ENCODE measurements around the gene DIO3.
"Not testable (repeated sequence)": the region's sequence is repeated elsewhere in the genome, so short reads cannot be mapped to it uniquely, and the experiment has no call there.

DIO3 gene

DNA sequence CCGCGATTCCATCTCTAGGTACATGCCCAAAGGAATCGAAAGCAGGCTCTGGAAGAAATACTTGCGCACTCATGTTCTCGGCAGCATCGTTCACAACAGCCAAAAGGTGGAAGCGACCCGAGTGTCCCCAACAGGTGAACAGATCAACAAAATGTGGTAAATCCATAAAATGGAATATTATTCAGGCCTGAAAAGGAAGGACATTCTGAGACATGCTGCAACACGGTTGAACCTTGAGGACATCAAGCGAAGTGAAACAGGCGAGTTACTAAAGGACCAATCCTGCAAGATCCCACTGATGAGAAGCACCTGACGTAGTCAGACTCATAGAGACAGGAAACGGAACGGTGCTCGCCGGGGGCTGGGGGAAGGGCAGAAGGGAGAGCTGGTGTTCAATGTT lies 17.5 kb upstream of the DIO3 start:
- no peak for DNase-seq

DNA sequence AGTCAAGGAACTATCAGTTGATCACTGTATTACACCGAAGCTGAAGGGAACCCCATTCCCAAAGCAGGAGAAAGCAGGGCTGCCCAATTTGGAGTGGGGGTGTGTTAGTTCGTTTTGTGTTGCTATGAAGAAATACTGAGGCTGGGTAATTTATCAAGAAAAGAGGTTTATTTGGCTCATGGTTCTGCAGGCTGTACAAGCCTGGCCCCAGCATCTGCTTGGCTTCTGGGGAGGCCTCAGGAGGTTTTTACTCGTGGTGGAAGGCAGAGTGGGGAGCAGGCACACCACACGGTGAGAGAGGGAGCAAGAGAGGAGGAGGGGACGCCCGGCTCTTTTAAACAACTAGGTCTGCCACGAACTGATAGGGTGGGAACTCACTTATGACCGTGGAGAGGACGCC lies 16.7 kb upstream of the DIO3 start:
- no peak for DNase-seq

DNA sequence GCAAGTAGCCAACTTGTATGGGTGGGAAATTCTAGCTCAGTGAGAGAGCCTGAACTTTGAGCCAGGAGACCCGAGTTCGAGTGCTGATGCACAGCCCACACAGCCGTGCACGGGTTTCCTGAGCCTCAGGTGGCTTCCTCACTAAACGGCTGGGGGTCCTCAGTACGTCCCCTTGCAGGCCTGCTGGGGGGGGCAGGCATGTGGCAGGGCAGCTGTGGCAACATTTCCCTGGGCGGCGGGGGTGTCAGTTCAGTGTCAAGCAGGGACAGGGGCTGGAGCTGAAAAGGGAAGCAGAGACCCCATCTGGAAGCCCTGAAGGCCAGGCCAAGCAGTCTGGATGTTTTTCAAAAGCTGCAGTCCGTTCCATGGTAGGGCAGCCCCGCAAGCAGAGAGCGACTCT lies 14.6 kb upstream of the DIO3 start:
- no peak for DNase-seq

DNA sequence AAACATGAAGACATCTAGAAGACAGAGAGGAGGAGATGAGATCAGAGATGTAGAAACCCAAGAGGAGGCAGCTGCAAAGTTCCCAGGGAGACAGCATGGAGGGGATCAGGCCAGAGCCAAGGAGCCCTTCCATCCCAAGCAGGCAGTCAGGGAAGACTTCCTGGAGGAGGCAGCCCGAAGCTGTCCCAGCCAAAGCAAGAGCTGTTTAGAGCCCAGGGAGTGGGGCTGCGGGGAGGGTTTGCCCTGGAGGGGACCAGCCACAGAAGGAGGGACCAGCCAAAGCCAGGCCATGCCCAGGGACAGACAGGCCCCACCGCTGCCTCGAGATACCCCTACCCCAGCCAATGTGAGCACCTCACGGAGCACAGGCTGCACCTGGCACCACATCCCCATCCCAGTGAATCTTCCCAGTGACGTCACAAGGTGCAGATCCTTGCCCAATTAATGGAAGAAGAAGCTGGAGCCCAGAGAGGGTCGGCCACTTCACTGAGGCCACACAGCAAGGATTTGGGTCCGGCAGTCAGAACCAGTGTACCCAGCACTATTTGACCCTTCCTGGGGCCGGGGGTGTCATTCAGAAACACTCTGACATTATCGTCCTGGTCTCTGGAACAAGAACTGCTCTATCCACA lies 14.1 kb upstream of the DIO3 start:
- no peak for DNase-seq

DNA sequence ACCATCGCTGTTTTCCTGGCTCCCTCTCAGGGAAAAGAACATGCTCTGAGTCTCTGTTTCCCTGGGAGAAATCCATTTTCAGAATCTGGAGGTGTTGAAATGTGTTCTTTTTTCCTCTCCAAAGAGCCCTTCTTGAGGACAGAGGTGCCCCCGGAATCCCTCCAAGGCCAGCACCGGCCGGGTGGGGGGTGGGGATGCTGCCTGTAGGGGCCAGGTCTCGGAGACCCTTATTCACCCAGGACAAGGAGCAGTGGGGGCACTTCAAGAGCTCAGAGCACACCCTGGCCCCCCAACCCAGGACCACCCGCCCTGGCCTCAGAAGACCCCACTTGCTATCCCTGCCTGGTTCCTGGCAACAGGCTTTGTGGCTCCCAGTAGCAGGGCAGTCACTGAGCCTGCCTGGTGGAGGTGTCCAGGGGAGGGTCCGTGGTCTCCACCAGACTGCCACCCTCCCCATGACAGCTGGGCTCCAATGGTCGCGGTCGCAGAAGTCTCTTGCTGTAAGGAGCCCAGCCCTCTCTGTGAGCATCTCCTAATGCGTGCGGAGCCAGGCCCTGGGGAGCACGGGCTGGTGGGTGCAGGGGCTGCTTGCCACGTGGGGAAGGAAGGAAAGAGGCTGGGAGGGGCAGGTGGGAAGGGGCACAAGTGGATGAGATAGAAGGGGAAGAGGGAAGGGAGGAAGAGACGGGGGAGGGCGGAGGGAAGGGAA lies 13.2 kb upstream of the DIO3 start:
- DNase-seq: no peak

DNA sequence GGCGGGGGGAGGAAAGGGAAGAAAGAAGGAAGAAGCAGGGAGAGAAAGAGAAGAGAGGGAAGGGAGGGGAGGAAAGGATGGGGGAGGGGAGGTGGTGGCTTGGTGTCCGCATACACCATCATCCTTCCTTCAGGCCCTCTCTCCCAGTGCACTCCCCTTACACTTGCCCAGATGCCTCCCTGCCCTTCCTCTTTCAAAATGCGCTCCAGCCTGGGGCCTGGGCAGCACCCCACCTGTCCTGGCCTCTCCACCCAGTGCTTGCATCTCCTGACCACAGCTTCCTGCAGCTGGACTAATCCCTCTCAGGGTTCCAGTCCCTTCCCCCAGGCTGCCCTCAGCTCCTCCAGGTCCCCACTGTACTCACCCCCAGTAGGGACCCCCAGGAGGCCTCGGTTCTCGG lies 12.6 kb upstream of the DIO3 start:
- DNase-seq: no peak

DNA sequence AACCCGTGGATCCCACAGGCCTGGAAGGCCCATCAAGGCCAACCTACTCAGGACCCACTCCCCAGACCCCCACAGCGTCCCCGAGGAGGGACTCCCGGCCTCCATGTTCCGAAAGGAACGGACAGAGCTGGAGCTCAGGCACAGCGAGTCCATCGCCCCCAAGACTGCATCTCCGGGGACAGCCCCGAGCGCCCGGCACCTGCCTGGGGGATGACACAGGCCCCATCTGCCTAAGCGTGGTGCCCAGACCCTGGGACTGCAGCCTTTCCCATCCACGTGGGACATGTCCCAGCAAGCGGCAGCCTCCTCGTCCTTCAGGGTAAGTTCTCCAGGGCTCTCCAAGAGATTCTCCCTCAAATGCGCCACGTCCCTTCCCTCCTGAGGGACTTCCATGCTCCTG lies 12.1 kb upstream of the DIO3 start:
- DNase-seq: no peak

DNA sequence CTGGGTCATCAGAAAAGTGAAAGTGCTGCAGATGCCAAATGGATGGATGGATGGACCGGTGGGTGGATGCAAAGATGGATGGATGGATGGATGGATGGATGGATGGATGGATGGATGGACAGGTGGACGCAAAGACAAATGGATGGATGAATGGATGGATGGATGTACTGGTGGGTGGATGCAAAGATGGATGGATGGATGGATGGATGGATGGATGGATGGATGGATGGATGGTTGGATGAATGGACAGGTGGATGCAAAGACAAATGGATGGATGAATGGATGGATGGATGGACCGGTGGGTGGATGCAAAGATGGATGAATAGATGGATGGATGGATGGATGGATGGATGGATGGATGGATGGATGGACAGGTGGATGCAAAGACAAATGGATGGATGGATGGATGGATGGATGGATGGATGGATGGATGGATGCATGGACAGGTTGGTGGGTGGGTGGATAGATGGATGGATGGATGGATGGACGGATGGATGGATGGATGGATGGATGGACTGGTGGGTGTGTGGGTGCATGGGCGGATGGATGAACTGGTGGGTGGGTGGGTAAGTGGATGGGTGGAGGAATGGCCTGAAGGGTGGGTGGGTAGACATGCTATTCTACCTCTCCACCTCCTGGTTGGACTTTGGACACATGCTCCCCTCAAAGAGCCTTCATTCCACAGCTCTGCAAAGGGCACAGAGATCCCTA lies 10.9 kb upstream of the DIO3 start:
- DNase-seq: not testable (repeated sequence)

DNA sequence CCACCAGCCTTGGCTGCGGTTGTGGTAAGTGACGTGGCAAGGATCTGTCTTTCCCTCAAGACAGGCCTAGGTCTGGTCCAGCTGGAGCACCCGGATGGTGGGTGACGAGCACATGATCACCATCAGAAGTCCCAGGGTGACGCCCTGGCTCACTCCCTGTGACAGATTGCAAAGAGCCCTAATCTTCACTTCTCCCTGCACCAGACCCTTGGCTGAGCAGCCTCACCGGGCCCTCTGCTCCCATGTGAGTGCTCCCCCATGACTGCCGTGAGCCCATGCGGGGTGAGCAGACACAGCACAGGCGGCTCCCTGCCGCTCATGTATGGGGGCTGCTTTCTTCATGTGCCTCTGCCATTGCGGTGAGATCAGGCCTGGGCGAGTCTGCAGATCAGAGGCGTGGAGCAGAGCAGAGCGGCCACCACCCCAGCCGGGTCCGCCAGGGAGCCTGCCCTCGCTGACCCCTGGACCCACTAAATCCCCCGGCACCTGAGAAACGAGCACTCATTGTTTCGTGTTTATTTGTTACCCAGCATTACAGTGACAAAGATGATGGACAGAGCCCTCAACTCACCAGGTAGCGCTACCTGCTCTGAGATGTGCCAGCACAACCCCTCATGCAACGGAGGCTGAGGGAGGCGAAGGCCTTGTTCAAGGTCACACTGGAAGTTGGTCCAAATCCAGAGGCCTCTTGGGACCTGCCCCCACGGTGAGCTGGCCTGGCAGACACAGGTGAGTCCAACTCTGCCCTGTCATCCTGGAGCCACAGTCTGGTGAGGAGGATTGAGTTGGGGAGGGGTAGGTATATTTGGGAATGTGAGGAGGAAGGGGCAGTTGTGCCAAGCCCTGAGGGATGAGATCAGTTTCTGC lies 9.3 kb upstream of the DIO3 start:
- DNase-seq: no peak

DNA sequence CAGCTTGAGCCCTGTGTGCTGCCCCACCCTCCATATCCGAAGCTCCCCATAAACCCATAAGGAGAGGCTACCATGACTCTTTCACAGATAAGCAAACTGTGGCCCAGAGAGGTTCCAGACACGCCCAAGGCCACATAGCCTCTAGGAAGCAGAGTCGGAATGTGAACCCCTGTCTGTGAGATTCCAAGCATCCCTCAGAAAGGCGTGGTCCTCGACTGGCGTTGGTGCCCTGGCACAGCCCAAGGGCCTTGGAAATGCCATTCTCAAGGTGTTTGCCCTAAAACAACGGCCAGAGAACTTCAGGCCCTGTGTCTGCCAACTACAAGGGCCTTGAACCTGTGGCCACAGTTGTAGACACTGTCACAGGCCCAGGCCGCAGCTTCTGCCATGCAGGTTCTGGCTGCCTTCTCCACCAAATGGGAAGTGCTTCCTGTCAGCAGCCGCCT lies 8.5 kb upstream of the DIO3 start:
- DNase-seq: no peak

DNA sequence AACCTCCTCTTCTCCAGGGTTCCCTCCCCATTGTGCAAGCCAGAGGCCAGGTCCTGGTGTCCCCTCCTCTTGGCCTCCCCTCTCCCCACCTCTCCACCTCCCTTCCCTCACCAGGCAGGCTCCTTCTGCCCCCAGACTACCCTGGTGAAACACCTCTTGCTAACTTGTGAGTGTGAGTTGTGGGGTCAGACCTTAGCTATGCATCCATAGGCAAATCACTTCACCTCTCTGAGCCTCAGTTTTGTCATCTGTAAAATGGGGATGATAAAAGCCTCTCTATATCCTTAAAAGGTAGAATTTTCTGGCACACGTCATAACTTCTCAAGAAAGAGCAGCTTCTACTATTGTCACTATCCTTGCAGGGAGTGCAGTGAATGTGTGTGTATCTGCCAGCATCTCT lies 7.9 kb upstream of the DIO3 start:
- no peak for DNase-seq

DNA sequence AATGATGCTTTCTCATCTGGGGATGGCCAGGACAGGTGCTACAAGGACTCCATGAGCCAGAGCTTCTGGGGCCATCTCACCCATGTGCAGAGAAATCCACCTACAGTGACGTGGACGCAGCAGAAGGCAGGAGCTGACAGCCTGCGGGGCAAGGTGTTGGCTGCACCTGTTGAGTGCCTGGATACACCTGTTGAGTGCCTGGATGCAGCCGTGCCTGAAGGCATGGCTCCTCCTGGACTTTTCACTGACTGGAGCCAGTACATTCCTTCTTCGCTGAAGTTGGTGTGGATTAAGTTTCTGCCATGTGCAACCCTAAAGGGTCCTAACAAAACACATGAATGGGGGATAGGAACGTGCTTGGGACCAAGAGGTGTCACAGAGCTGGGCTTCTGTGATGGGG lies 7.4 kb upstream of the DIO3 start:
- DNase-seq: no peak

DNA sequence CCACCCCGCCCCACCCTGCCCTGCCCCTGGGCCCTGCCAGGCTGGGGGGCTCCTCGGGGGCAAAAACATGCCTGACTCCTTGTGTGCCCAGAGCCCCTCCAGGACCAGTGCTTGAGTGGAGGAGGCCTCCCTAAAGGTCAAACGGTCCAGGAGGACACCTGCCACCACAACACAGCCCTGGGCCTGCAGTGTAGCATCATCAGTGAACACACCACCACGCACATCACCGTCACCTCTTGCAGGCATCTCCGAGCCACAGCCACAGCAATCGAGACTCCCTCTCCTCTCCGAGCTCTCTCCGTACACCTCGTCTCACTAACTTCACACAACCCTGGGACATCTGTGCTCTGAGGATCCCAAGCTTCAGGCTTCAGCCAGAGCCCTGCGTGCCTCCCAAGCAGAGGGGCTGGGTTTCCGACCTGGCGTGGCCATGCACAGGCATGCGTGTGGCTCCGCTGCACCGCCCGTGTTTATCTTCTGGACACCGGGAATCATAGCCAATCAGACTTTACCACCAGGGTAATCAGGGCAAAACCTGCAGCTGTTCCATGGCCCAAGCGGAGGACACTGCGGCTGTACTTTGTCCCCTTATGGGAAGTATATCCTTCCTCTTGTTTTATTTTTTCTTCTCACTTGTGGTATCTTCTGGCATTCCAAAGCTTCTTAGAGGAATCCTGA lies 6.2 kb upstream of the DIO3 start:
- DNase-seq: no peak

DNA sequence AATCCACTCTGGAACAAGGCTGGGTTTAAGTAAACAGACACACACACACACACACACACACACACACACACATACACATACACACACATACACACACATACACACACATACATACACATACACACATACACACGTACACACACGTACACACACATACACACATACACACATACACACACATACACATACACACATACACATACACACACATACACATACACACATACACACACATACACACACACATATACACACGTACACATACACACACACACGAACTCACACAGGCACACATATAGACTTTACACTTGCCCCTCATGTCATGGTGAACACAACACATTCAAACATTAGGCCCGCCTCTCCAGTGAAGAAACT lies 5.6 kb upstream of the DIO3 start:
- DNase-seq: not testable (repeated sequence)

DNA sequence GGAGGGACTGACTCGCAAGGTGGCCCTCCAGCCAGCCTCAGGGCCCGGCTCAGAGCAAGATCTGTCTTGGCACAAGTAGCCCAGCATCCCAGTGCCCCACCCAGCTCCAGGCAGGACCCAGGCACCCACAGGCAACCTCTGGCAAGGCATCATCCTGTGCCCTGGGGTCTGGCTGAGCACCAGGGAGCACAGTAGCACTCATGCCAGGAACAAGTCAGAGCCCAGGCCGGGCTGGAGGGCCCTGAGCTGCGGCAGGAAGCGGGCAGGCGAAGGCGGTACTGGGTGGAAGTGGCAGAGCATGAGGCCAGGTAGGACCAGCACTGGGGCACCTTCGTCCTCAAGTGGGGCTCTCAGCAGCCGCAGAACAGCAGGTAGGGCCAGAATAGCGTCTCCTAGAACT lies 5.2 kb upstream of the DIO3 start:
- DNase-seq: no peak

DNA sequence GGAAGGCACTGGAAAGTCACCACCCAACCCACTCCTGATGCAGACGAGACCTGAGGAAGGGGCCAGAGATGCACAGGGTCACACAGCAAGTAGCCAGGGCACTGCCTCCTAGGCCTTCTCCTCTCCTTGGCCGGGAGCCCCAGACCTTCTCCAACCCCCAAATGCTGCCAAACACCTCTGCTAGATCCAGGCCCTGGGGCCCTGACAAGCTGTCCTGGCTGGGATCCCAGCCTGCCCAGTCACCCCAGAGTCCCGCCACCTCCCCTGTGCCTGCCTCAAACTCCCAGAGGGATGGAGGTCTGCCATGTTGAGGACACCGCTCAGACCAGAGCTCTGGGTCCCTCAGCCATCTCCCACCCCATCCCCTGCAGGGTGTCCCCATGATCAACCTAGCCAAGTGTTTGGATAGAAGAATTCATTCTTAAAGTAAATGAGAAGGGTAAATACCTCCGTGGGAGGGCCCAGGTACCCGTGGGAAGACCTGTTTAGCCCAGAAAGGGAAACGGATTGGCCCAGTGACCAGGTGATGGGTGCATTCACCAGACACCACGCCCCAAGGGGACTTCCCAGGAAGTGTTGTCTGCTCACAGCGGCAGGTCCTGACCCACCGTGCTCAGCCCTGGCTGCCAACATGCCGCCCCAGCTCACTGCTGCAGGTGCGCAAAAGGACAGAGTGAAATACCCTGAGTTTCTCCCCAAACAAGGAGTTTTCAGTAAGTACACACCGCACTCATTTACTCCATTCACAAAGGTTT lies 4.6 kb upstream of the DIO3 start:
- DNase-seq: no peak

DNA sequence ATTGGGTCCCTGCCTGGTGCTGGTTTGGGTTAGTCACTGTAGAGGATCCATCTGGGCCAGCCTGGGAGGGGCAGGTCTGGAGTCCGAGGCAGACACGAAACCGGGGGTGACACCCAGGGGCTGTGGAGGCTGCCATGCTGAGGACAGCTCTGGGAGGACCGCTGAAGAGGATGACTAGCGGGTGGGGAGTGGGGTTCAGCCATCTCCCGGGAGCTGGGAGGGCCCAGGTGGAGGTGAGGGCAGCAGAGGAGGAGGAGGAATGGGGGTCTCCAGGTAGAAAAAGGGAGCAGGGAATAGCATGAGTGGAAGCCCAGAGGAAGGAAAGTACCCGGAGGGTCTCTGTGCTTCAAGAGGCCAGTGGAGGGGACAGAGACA lies 4.0 kb upstream of the DIO3 start:
- no peak for DNase-seq

DNA sequence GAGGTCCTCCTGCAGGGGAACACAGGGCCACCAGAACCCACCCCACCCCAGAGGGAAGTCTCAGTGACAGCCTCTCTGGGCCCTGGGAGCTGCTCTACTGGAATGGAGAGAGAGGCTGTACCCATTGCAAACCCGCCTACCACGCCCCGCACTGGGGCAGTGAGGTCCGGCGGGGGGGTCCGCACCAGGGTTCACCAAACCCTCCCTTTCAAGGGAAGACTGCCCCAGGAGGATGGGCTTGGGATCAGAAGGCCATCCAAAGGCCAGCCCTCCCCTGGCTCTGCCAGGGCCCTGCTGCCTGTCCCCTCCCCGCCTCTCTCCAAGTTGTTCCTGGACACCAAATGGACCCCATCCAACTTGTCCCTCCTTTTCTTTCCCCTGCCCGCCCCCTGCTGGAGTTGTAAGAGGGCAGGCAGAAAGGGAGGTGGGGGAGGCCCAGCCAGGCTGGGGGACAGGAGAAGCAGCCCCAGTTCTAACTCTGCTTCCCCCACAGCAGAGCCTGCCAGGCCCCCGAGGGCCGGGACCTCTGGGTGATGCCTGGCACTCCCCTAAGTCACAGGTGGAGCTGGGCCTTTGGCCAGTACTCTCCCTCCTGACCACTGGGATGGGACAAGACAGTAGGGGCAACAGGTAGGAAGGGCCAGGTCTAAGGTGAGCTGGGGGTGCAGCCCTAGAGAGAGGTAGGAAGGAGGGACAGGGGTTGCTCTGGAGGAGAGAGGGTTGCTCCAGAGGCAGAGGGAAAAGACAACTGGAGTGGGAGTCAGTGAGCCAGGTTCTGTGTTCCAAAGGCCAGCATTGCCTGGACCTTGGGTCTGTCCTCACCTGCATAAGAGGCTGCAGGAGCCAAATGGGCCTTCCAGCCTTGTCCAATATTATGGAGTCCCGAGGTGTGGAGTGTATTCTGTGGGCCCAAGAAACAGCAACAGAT lies 3.2 kb upstream of the DIO3 start:
- DNase-seq: no peak

DNA sequence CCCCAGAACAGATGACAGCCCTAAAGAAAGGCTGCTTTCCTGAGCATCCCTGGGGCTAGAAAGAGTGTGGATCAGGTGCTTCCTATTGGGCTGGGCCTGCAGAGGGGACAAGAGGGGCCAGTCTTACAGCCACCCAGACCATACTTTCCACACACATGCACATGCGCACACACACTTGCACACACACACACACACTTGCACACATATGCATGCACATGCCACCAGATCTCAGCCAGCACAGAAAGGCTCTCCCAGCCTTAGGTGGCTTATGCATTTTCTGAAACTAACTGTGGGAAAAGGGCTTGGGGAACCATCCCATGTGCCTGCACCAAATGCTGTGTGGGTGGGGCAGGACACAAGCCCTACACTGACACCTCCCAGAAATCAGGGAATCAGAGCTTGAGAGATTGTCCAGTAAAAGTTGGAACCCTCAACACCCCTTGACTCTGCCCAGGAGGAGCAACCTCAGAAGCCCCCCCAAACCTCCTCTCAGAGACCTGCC lies 2.5 kb upstream of the DIO3 start:
- DNase-seq: no peak

DNA sequence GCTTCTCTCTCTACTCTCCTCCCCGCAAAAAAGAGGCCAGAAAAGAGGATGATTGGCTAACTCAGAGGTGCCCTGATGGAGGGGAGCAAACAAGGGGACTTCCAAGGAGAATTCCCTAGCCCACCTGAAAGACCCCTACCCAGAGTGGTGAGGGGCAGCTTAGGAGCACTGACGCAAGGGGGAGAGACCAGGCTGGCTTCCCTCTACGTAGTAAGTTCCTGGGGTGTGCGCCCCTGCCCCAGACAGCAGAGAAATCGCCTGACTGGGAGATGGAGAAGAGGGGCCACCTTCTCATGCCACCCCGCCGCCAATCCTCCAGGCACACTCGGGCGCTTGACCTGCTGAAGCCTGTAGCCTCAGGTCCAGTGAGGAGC lies 2.1 kb upstream of the DIO3 start:
- no peak for DNase-seq

All from AML-193 (cell line).